ENCODE data around the gene RSAD1. TPM values are rescaled to one million over a fixed set of nuclear protein-coding genes. Genes with fewer than 3 reads are reported as not detected.

RSAD1 gene
- total RNA-seq, 3 donors from 2014 or later = 59.9 to 67.7 (median 67.4) TPM

DNA sequence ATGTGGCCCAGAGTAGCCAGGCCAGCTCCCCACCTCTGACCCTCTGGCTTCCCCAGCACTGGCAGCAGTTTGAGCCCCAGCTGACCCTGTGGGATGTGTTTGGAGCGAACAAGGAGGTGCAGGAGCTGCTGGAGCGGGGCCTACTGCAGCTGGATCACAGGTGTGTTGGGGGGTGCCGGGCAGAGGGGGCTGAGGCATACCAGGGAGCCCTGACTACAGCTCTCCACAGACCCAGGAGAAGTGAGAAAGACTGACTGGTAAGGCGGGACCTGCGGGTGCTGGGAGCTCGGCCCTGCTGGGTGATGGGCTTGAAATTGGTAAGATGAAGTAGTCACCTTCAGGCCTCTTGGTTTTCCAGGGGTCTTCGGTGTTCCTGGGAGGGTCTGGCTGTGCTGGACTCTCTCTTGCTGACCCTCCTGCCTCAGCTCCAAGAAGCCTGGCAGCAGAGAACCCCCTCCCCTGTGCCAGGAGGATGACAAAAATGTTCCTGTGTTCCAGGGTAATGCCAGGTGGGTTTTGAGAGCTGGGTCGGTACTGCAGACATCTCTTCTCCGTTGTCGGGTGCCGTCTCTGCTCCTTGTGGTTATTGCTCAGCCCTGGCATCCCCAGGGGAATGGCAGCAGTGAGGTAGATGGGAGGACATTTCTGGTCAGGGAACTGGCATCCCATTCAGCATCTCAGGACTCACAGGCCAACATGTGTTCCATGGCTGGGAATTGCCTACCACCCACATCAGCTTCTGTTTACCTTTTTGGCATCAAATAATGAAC lies 5.9 kb downstream of the RSAD1 start:
- no peaks in the 10 kb centered on the region for H3K27me3 Mint-ChIP-seq (ENCODE audit: low read depth)
- no peaks in the 10 kb centered on the region for H3K9me3 Mint-ChIP-seq

DNA sequence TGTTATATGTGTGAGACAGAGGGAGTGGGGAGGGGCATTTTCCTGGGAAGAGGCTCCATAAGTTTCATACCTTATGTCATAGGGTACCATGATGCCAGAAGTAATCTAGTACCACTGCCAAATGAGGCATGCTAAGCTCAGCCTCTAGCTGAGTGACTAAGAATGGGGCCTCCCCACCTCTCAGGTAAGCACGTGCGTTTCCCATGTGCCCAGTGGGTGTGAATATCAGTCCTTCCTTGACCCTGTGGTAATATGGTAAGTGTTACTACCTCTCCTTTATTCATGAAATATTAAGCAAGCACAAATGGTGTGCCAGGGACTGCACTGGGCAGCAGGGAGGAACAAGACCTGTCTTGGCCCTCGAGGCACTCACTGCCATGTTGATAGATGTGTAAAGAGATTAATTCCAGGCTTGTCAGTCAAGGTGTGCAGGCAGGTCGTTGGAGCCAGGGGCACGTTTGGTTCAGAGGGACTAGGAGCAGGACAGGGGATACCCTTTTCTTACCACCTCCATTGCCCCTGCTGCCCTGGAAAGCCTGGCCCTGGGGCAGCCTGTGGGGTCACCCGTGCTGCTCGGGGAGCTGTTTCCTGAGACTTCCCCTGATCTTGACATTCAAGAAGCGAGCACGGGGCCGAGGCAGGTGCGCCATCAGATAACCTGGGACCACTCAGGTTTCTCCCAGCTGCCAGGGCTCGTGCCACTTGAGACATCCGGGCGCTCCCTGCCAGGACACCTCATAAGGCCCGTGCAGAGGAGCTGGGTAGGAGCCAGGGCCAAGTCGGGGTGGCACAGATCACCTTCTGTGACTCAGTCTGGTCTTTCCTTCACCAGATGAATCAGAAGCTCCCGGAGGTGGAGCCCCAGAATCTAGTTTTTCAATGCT lies 8.8 kb downstream of the RSAD1 start:
- peaks cover 2% of the 10 kb centered on the region for H3K4me1 Mint-ChIP-seq (ENCODE audit: low read depth)
- peak; percentile 73 to 76 for ATAC-seq
- no peaks in the 10 kb centered on the region for H3K9me3 Mint-ChIP-seq
- H3K36me3 Mint-ChIP-seq (ENCODE audit: insufficient read depth) = peaks cover 25% of the 10 kb centered on the region
- H3K4me3 Mint-ChIP-seq = no peak overlapping the region
- DNase-seq = no peak
- no peaks in the 10 kb centered on the region for H3K27me3 Mint-ChIP-seq (ENCODE audit: low read depth)

More for the DNA sequence above, 5.9 kb downstream of the RSAD1 start:
- DNase-seq = no peak
- no peak for ATAC-seq
- Mint-ChIP-seq H3K4me1 (ENCODE audit: low read depth) (peaks cover 16% of the 10 kb centered on the region), H3K4me3 (no peak overlapping the region), H3K36me3 (ENCODE audit: insufficient read depth) (peaks cover 23% of the 10 kb centered on the region)

DNA sequence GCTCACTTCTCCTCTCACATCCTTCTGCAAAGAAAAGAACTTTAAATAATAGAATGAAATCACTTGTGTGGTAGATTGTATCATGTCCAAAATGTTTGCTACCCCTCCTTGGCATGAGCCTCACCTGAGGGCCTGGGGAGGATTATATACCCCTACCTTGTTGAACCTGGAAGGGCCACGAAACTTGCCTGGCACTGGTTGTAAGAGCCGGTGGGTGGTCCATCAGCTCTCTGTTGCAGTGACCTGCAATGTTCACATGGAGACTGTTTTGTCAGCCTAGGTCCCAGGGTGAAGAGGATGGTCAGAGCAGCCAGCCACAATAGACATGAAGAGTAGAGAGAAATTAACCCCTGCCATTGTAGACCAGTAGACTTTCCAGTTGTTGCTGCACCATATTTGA lies 10.2 kb downstream of the RSAD1 start:
- ATAC-seq (no peak), DNase-seq (no peak)
- Mint-ChIP-seq H3K4me1 (ENCODE audit: low read depth) (no peaks in the 10 kb centered on the region), H3K4me3 (no peak overlapping the region), H3K36me3 (ENCODE audit: insufficient read depth) (peaks cover 15% of the 10 kb centered on the region), H3K27me3 (ENCODE audit: low read depth) (no peaks in the 10 kb centered on the region), H3K9me3 (no peaks in the 10 kb centered on the region)

DNA sequence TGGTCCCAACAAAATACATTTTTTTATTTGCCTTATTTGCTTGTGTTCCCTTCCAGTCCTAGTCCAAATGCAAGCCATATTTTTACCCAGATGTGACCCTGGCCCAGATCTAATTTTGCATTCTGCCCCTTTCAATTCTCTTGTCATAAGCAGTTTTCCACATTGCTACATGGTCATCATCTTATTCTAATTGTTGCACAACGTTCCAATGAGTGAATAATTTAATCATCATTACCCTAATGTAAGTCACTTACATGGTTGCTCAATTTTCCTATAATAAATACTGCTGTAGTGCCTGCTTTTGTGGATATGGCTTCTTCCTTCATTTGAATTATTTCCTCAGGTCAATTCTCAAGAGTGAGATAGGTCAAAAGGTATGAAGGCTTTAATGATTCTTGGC lies 12.8 kb downstream of the RSAD1 start:
- no peak overlapping the region for H3K4me3 Mint-ChIP-seq
- peaks cover 2% of the 10 kb centered on the region for H3K36me3 Mint-ChIP-seq (ENCODE audit: insufficient read depth)
- H3K4me1 Mint-ChIP-seq (ENCODE audit: low read depth) = no peaks in the 10 kb centered on the region
- DNase-seq (no peak), ATAC-seq (no peak)
- no peaks in the 10 kb centered on the region for H3K9me3 Mint-ChIP-seq
- no peaks in the 10 kb centered on the region for H3K27me3 Mint-ChIP-seq (ENCODE audit: low read depth)

DNA sequence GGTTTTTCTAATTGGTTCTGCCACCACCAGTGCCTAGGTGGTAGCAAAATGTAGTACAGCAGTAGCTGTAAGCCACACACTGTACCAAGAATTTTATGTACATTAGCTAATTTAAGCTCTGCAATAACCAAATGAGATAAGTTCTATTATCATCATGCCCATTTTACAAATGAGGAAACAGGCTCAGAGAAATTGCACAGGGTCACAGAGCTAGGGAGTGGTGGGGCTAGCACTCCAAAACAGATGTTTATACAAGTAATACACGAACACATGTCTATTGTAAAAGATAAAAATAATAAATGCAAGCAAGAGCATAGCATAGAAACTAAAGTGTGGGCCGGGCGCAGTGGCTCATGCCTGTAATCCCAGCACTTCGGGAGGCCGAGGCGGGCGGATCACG lies 13.6 kb downstream of the RSAD1 start:
- Mint-ChIP-seq H3K9me3 (no peaks in the 10 kb centered on the region), H3K27me3 (ENCODE audit: low read depth) (no peaks in the 10 kb centered on the region), H3K4me1 (ENCODE audit: low read depth) (no peaks in the 10 kb centered on the region), H3K36me3 (ENCODE audit: insufficient read depth) (peaks cover 2% of the 10 kb centered on the region), H3K4me3 (no peak overlapping the region)
- ATAC-seq = no peak
- DNase-seq = no peak

DNA sequence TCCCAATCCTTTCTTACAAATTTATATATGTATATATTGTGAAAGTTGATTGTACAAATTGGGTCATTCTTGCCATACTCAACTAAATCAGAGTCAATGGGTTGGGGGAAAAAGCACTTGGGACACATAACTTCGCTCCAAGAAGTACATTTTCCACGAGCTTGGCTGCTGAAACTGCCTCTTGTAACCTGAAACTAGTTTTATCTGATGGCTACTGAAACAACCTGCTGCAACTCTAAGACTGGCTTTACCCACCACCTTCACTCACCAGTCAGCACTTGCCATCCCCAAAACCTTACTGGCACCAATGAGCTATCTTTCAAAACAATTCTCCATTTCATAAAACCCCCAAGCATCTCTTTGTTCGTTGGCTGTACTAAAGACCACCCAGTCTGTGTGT lies 15.1 kb downstream of the RSAD1 start:
- Mint-ChIP-seq H3K4me1 (ENCODE audit: low read depth) (no peaks in the 10 kb centered on the region), H3K36me3 (ENCODE audit: insufficient read depth) (peaks cover 2% of the 10 kb centered on the region), H3K27me3 (ENCODE audit: low read depth) (peaks cover 2% of the 10 kb centered on the region), H3K4me3 (no peak overlapping the region), H3K9me3 (no peaks in the 10 kb centered on the region)
- no peak for ATAC-seq
- no peak for DNase-seq

DNA sequence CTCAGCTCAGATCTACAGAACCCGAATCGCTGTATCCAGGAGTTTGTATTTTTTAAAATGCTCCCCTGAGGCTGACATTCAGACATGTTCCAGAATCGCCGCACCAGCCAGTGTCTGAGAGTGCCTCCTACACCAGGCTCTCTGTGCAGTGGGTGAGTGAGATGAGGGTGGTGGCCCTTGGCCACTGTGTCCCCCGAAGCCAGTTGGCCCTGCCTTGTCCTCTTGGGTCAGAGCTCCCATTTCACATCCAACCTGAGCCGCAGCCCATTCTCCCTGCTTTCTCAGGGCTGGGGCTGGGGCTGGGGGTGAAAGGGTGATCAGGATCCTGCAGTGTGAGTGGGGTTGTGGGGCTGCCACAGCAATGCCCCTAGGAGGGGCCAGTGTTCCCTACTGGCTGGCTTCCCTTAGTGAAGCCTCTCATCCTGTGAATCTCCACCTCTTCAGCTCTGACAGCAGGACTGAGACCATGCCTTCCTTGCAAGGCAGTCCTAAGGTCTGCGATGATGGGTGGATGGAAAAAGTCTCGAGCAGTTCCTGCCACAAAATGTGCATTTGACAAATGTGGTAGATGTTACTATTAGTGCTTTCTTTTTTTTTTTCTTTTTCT lies 16.7 kb downstream of the RSAD1 start:
- H3K4me3 Mint-ChIP-seq = no peak overlapping the region
- H3K9me3 Mint-ChIP-seq = no peaks in the 10 kb centered on the region
- H3K27me3 Mint-ChIP-seq (ENCODE audit: low read depth) = peaks cover 2% of the 10 kb centered on the region
- ATAC-seq (no peak), DNase-seq (no peak)
- H3K4me1 Mint-ChIP-seq (ENCODE audit: low read depth) = no peaks in the 10 kb centered on the region
- H3K36me3 Mint-ChIP-seq (ENCODE audit: insufficient read depth) = peaks cover 2% of the 10 kb centered on the region

DNA sequence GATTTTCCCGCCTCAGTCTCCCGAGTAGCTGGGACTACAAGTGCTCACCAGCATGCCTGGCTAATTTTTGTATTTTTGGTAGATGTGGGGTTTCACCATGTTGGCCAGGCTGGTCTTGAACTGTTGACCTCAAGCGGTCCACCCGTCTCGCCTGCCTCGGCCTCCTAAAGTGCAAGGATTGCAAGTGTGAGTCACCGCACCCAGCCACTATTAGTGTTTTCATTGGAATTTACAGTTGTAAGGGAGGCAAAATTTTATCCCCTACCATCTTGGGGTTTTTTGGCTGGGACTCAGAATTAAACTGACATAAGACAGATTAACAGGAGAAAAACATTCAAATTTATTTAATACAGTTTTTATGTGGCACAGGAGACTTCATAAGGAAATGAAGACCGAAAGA lies 17.3 kb downstream of the RSAD1 start:
- Mint-ChIP-seq H3K27me3 (ENCODE audit: low read depth) (peaks cover 2% of the 10 kb centered on the region), H3K9me3 (no peaks in the 10 kb centered on the region), H3K36me3 (ENCODE audit: insufficient read depth) (peaks cover 2% of the 10 kb centered on the region), H3K4me1 (ENCODE audit: low read depth) (no peaks in the 10 kb centered on the region), H3K4me3 (no peak overlapping the region)
- no peak for ATAC-seq
- DNase-seq = no peak

DNA sequence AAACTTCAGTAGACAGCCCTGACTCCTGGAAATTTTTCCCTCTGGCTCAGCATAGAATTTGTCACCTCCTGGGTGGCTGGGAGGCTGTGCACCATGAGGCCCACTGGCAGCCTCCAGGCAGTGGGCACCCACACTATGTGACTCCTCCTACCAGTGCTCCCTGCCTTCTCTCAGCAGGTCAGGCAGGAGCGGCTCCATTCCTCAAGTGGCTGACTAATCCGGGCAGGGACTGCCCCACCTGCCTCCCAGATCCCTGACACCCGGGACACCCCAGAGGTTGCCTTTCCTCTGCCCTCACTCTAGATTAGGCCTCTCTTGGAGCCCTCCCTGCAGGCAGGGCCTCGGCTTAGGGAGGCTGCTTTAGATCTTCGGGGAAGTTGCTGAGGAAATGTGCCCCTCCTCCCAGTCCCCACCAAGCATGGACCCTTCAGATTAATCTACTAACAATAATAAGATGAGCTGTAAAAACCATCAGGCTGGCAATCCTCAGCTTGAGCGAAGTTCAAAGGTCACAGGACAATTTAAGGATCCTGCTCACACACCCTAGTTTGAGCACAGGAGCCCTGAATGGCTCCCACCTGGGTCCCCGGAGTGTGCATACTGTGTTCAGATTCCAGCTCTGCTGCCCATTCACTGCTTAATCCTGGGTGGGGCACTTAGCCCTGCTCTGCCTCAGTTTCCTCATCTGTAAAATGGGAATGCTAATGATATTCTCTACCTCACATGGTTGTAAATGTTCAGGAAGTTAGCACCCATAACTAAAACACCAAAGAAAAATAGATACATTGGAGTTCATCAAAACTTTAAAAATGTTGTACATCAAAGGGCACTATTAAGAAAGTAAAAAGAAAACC lies 19.6 kb downstream of the RSAD1 start:
- Mint-ChIP-seq H3K4me1 (ENCODE audit: low read depth) (no peaks in the 10 kb centered on the region), H3K4me3 (no peak overlapping the region), H3K36me3 (ENCODE audit: insufficient read depth) (no peaks in the 10 kb centered on the region), H3K9me3 (no peaks in the 10 kb centered on the region), H3K27me3 (ENCODE audit: low read depth) (peaks cover 2% of the 10 kb centered on the region)
- DNase-seq = no peak
- no peak for ATAC-seq

DNA sequence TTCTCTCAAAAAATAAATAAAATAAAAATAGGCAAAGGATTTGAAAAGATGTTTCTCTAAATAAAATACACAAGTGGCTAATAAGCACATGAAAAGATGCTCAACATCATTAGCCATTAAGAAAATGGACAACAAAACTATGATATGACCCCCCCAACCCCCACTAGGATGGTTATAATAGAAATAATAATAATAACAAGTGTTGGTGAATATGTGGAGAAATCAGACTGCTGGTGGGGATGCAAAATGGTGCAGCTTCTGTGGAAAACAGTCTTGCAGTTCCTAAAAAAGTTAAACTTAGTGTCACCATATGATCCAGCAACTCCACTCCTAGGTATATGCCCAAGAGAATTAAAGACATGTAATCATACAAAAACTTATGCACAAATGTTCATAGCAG lies 20.6 kb downstream of the RSAD1 start:
- Mint-ChIP-seq H3K36me3 (ENCODE audit: insufficient read depth) (no peaks in the 10 kb centered on the region), H3K4me3 (no peak overlapping the region), H3K4me1 (ENCODE audit: low read depth) (peaks cover 5% of the 10 kb centered on the region), H3K27me3 (ENCODE audit: low read depth) (peaks cover 2% of the 10 kb centered on the region), H3K9me3 (no peaks in the 10 kb centered on the region)
- ATAC-seq (no peak), DNase-seq (no peak)

DNA sequence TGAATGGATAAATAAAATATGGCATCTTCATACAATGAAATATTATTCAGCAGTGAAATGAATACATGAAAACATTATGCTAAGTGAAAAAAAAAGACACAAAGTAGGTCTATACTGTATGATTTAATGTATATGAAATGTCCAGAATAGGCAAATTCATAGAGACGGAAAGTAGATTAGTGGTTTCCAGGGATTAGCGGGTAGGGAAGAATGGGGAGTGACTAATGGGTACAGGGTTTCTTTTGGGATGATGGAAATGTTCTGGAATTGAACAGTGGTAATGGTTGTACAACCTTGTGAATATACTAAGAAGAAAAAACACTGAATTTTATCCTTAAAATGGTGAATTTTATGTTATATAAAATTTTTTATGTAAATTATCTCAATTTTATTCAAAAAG lies 21.1 kb downstream of the RSAD1 start:
- Mint-ChIP-seq H3K9me3 (no peaks in the 10 kb centered on the region), H3K36me3 (ENCODE audit: insufficient read depth) (no peaks in the 10 kb centered on the region), H3K4me3 (no peak overlapping the region), H3K4me1 (ENCODE audit: low read depth) (peaks cover 8% of the 10 kb centered on the region), H3K27me3 (ENCODE audit: low read depth) (peaks cover 2% of the 10 kb centered on the region)
- no peak for ATAC-seq
- DNase-seq = no peak

DNA sequence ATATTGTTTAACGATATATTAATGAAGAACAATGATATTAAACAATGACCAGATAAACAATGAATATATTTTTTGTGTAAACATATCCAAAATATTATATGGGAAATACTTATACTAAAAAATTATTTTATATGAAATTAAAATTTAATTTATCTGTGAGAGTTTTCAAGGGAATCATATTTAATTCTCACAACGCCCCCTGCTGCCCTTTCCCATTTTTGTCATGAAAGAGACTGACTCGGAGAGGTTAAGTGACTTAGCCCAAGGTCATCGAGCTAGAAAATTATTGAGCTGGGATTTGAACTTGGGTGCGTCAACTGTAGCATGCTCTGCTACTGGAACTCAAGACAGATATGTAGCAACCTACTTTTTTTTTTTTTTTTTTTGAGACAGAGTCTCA lies 22.4 kb downstream of the RSAD1 start:
- Mint-ChIP-seq H3K4me1 (ENCODE audit: low read depth) (peaks cover 9% of the 10 kb centered on the region), H3K36me3 (ENCODE audit: insufficient read depth) (no peaks in the 10 kb centered on the region), H3K4me3 (no peak overlapping the region), H3K27me3 (ENCODE audit: low read depth) (peaks cover 2% of the 10 kb centered on the region), H3K9me3 (no peaks in the 10 kb centered on the region)
- DNase-seq = no peak
- ATAC-seq = no peak

DNA sequence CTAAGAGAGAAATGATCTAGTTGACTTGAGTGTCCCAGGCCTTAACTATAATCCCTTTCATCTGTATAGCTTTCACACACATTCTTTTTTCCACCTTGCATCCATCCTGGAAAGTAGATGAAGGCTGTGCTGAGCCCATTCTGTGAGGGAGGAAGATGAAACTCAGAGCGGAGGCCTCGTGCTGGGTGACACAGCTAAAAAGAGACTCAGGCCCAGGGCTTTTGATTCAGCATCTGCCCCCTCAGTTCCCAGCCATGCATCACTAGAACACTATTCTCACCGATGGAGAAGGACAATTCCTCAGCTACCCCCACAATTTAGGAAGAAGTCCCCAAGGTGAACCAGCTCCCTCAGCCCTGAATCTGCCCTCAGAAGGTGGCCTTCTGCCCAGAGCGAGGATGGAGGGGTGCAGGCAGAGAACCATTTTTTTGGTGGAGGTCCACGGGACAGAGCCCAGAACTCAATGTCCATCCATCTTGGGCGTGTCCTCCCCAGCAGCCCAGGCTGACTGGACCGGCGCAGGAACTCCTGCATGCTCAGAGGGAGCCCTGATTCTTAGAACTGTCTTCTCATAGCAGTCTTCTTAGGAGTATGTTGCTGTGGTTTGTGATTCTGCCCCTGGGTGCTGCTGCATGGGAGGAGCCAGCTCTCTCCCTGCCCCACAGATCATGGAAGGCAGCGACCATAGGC lies 23.8 kb downstream of the RSAD1 start:
- H3K4me1 Mint-ChIP-seq (ENCODE audit: low read depth) = peaks cover 9% of the 10 kb centered on the region
- no peak overlapping the region for H3K4me3 Mint-ChIP-seq
- no peak for DNase-seq
- H3K27me3 Mint-ChIP-seq (ENCODE audit: low read depth) = peaks cover 2% of the 10 kb centered on the region
- no peaks in the 10 kb centered on the region for H3K36me3 Mint-ChIP-seq (ENCODE audit: insufficient read depth)
- ATAC-seq = peak in 1 of 2 donors; percentile 27
- H3K9me3 Mint-ChIP-seq = no peaks in the 10 kb centered on the region
